ENCODE data around the gene EFHC1. TPM values are rescaled to one million over a fixed set of nuclear protein-coding genes. Genes with fewer than 3 reads are reported as not detected.

EFHC1 gene
- total RNA-seq, 1 donor from 2014 or later: 59.8 TPM

- H3K9me3 Mint-ChIP-seq: no peaks in the 10 kb centered on the region
- DNase-seq (ENCODE audit: low spot score): no peak
- Histone ChIP-seq H2AFZ (replicated peaks) (no peak overlapping the region), H3K27ac (no peak overlapping the region), H4K20me1 (ENCODE audit: low read depth) (peaks cover 4% of the 10 kb centered on the region), H3K36me3 (no peaks in the 10 kb centered on the region), H3K79me2 (ENCODE audit: low read depth) (no peaks in the 10 kb centered on the region), H3K4me2 (no peak overlapping the region), H3F3A (ENCODE audit: low read depth) (no peaks in the 10 kb centered on the region), H3K27me3 (no peaks in the 10 kb centered on the region), H3K4me1 (peaks cover 15% of the 10 kb centered on the region), H3K9me3 (ENCODE audit: low read depth) (no peaks in the 10 kb centered on the region), H3K9ac (no peak overlapping the region), H3K4me3 (no peak overlapping the region)
- no peak overlapping the region for H3K27ac Mint-ChIP-seq
- no peak overlapping the region for H3K4me3 Mint-ChIP-seq
- H3K36me3 Mint-ChIP-seq: peaks cover 14% of the 10 kb centered on the region
- peaks cover 6% of the 10 kb centered on the region for H3K27me3 Mint-ChIP-seq (ENCODE audit: insufficient read depth, low read depth)
- TF ChIP-seq EZH2phosphoT487 (IDR thresholded peaks at IDR 0.05) (no peak), CTCF (IDR thresholded peaks at IDR 0.05) (no peak), EZH2 (IDR thresholded peaks at IDR 0.05) (no peak)
- peaks cover 30% of the 10 kb centered on the region for H3K4me1 Mint-ChIP-seq
Measured at GRCh38 chr6:52522655-52523054, 102.5 kb downstream of the EFHC1 start.

- Mint-ChIP-seq H3K4me1 (peaks cover 21% of the 10 kb centered on the region), H3K9me3 (no peaks in the 10 kb centered on the region), H3K27ac (peak overlapping the region; percentile 14), H3K4me3 (no peak overlapping the region), H3K27me3 (ENCODE audit: insufficient read depth, low read depth) (peaks cover 6% of the 10 kb centered on the region), H3K36me3 (peaks cover 14% of the 10 kb centered on the region)
- no peak overlapping the region for H3K4me2 ChIP-seq
- H3K36me3 ChIP-seq: no peaks in the 10 kb centered on the region
- no peak overlapping the region for H3K4me3 ChIP-seq
- no peak for DNase-seq (ENCODE audit: low spot score)
- H3F3A ChIP-seq (ENCODE audit: low read depth): no peaks in the 10 kb centered on the region
- TF ChIP-seq EZH2 (IDR thresholded peaks at IDR 0.05) (no peak), CTCF (IDR thresholded peaks at IDR 0.05) (no peak), EZH2phosphoT487 (IDR thresholded peaks at IDR 0.05) (no peak)
- H3K9me3 ChIP-seq (ENCODE audit: low read depth): no peaks in the 10 kb centered on the region
- no peak overlapping the region for H3K27ac ChIP-seq
- H3K27me3 ChIP-seq: no peaks in the 10 kb centered on the region
- H3K9ac ChIP-seq: no peak overlapping the region
- H2AFZ ChIP-seq (replicated peaks): no peak overlapping the region
- H3K4me1 ChIP-seq: peaks cover 8% of the 10 kb centered on the region
- H4K20me1 ChIP-seq (ENCODE audit: low read depth): no peaks in the 10 kb centered on the region
- H3K79me2 ChIP-seq (ENCODE audit: low read depth): no peaks in the 10 kb centered on the region
Measured at GRCh38 chr6:52523378-52524142, 103.4 kb downstream of the EFHC1 start.

- no peaks in the 10 kb centered on the region for H3K27me3 ChIP-seq
- H3K27ac Mint-ChIP-seq: no peak overlapping the region
- H3K27ac ChIP-seq: no peak overlapping the region
- no peak overlapping the region for H2AFZ ChIP-seq (replicated peaks)
- DNase-seq (ENCODE audit: low spot score): peak; percentile 24
- H3K4me3 ChIP-seq: no peak overlapping the region
- peak overlapping the region; percentile 6 for H3K4me2 ChIP-seq
- no peak overlapping the region for H3K4me3 Mint-ChIP-seq
- H3K4me1 Mint-ChIP-seq: peaks cover 17% of the 10 kb centered on the region
- peaks cover 7% of the 10 kb centered on the region for H3K36me3 Mint-ChIP-seq
- peaks cover 6% of the 10 kb centered on the region for H3K27me3 Mint-ChIP-seq (ENCODE audit: insufficient read depth, low read depth)
- H3K79me2 ChIP-seq (ENCODE audit: low read depth): no peaks in the 10 kb centered on the region
- no peaks in the 10 kb centered on the region for H3K9me3 ChIP-seq (ENCODE audit: low read depth)
- H3F3A ChIP-seq (ENCODE audit: low read depth): no peaks in the 10 kb centered on the region
- H3K9me3 Mint-ChIP-seq: no peaks in the 10 kb centered on the region
- peaks cover 8% of the 10 kb centered on the region for H3K4me1 ChIP-seq
- H4K20me1 ChIP-seq (ENCODE audit: low read depth): no peaks in the 10 kb centered on the region
- H3K36me3 ChIP-seq: no peaks in the 10 kb centered on the region
- no peak overlapping the region for H3K9ac ChIP-seq
- no peak for TF ChIP-seq EZH2phosphoT487 (IDR thresholded peaks at IDR 0.05)
- TF ChIP-seq EZH2 (IDR thresholded peaks at IDR 0.05): no peak
- no peak for TF ChIP-seq CTCF (IDR thresholded peaks at IDR 0.05)
Measured at GRCh38 chr6:52524918-52525317, 104.8 kb downstream of the EFHC1 start.

Measured in neural progenitor cell (in vitro differentiated cells).